NCI-H345 treated with DMSO at 0.1 percent for 48 hours (cell line): ENCODE measurements around the gene FNTB.
A peak's percentile ranks its signal among the peaks of the same experiment; 100 is the strongest.

Experiments
- DNase-seq: peaks from one replicate; lab custom pipeline; 2025; ENCODE audit not compliant: unreplicated experiment; lab: John Stamatoyannopoulos, UW

Gene FNTB

GRCh38 chr14:64986648-64987437 lies at the start of gene FNTB:
Gene FNTB (plus strand): TSS chr14:64986895. CDS start chr14:64986954, 59 bp downstream.
- DNase-seq, result peak; percentile 99

- no peak for DNase-seq
These were observed 49.4 kb upstream of the FNTB start for GRCh38 chr14:64937171-64937820.

- DNase-seq, result no peak
These were observed 48.9 kb upstream of the FNTB start for GRCh38 chr14:64937821-64938193.

GRCh38 chr14:64938972-64939816 lies 47.5 kb upstream of the FNTB start:
- peak; percentile 62 for DNase-seq

GRCh38 chr14:64939817-64940190 lies 46.9 kb upstream of the FNTB start:
- no peak for DNase-seq

- peak; percentile 14 for DNase-seq
These were observed 46.3 kb upstream of the FNTB start for GRCh38 chr14:64940336-64940910.

GRCh38 chr14:64942531-64943111 lies 44.1 kb upstream of the FNTB start, which contains the start of gene GPX2:
Gene GPX2 (minus strand): TSS chr14:64942745. CDS start chr14:64942726, 19 bp downstream.
- peak; percentile 92 for DNase-seq

GRCh38 chr14:64943556-64943955 lies 43.1 kb upstream of the FNTB start:
- DNase-seq, result no peak

GRCh38 chr14:64944041-64944440 lies 42.7 kb upstream of the FNTB start:
- DNase-seq, result no peak

GRCh38 chr14:64944861-64945260 lies 41.8 kb upstream of the FNTB start:
- DNase-seq, result no peak

GRCh38 chr14:64945431-64946178 lies 41.1 kb upstream of the FNTB start:
- DNase-seq, result no peak

- no peak for DNase-seq
These were observed 40.2 kb upstream of the FNTB start for GRCh38 chr14:64946310-64947045.

GRCh38 chr14:64947710-64948611 lies 38.7 kb upstream of the FNTB start:
- DNase-seq, result no peak

- no peak for DNase-seq
These were observed 38.0 kb upstream of the FNTB start for GRCh38 chr14:64948612-64949210.

- DNase-seq, result no peak
These were observed 35.8 kb upstream of the FNTB start for GRCh38 chr14:64950889-64951288.

- DNase-seq, result no peak
These were observed 35.4 kb upstream of the FNTB start for GRCh38 chr14:64951291-64951690.

GRCh38 chr14:64951724-64952123 lies 35.0 kb upstream of the FNTB start:
- DNase-seq, result no peak
